Limb (tissue), 2 donors: ENCODE data around the gene LRRC32.

Experiments used
- DNase-seq, 2 donors: peaks; one replicate each; pipeline ENCODE4 v3.0.0-alpha.2; 2016; ENCODE audit errors: extremely low spot score in 2 of 2

LRRC32 gene

DNA sequence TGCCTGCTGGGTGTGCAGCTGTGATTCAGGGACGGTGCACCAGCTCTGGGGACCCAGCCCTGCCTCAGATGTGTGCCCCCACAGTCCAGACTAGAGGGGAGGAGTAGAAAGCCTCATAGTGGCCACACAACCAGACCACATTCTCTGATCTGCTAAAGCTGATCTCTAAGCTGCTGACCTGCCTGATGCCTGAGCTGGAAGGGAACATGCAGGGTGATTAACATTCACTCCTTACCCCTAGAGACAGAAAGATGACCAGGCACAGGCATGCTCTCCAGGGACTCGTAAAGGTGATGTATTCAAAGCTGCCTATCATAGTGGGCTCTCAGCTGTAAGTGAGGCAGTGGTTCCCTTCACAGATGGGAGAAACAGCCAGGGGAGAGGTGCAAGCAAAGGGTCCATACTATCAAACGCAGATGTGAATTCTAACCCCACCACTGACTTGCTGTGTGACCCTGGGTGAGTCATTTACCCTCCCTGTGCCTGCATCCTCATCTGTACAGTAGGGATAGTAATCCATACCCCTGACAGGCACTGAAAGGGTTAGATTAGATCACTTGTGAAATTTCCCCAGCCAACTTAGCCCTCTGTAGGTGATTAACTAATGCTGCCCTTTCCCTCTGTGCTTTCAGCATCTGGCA lies 29.0 kb upstream of the LRRC32 start:
- no peak for DNase-seq

DNA sequence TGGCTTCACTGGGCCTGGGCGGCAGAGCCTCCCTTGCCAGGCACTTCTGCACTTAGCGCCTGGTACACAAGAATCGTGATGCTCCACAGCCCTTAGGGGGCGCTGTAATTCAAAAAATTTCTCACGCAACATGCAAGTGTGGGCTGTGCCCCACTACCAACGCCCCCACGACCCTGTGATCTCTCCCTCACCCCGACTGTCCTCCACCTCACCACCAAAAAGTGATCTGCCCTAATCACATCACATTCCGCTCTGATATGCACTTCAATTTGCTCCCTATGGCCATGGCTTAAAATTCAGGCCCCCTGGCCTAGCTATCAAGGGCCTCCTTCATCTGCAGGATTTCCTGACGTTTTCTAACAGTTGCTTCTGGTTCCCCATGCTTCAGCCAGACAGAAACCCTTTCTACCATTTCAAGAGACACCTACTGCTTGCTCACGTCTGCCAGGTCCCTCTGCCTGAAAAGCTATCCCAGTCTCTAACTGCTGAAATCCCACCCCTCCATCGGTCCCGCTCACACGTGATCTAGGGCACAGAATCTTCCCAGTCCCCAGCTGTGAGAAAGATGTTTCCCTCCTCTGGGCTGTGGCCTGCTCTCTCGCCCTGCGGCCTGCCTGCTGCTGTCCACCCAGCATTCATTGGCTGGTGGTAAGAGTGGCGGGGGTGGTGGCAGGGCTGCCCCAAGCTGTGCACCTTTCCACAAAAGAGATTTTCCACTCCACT lies 27.9 kb upstream of the LRRC32 start:
- no peak for DNase-seq

DNA sequence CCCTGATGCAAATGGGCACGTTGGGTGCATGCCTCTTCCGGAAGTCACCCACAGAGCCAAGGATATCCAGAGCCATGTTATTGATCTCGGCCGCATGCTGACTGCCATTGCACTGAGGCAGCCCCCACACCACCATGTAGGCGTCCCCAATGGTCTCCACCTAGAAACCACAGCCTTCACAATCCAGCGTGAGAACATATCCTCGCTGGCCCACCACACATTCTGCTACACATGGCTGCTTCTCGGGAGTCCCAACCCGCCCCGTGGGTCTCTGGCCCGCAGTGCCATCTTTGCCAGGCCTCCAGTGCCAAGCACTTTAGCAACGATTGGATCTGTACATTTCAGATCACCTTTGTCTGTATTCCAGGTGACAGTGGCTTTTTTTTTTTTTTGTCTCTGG lies 26.2 kb upstream of the LRRC32 start:
- no peak for DNase-seq

DNA sequence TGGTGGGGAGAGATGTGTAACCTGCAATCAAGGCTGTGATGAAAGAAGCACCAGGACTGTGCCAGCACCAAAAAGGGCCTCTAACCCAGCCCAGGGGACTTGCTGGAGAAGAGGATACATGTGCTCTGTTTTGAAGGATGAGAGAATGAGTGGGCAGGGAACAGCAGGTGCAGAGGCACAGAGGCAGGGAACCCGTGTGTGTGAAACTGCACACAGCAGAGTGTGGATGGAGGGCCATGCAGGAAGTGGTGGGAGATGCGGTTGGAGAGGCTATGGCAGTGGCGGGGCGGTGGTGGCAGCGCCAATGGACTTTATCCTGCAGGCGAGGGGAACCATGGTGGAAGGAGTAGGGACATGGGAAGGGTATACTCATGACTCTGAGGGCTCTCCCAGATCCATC lies 25.2 kb upstream of the LRRC32 start:
- DNase-seq = no peak

DNA sequence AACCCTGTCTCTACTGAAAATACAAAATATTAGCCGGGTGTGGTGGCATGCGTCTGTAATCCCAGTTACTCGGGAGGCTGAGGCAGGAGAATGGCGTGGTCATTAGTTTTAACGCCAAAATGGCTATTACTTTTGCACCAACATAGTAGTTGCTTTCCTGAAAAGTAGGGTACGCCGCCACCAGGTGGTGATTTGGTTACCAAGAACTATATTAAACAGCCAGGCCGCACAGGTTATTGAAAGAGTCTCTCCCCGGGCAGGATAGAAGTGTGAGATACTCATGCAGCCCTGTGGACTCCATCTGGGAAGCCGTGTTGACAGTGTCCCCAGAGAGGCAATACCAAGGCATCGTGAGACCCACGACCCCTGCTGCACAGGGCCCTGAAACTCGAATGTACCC lies 24.6 kb upstream of the LRRC32 start:
- DNase-seq = no peak

DNA sequence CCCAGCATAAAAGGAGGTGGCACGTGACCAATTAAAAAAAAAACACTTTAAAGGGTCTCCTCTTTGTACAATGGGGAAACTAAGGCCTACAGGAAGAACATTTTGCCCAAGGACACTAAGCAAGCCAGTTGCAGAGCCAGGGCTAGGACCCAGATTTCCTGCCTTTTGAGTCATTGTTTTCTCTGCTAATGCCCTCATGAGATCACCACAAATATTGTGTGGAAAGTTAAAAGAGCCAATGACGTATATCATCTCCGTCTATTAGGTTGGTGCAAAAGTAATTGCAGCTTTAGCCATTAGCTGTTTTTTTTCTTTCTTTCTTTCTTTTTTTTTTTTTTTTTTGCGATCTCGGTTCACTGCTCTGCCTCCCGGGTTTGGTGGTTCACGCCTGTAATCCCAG lies 24.1 kb upstream of the LRRC32 start:
- no peak for DNase-seq

DNA sequence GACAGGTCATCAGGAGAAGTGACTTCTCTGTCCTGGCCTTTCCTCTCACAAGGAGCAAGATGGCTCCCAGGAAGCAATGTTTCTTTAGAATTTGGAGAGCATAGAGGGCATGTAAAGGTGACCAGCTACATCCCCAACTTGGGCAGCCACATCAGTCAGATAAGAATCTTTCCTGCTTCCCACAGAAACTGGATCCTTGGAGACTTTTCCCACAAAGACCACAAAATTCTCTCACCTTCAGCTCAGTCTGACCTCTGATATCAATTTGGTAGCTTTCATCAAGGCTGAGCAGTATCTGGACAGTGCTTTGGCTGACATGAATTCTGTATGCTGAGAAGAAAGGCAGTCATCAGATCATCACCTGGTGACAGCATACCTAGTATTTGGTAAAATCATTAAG lies 23.3 kb upstream of the LRRC32 start:
- no peak for DNase-seq

DNA sequence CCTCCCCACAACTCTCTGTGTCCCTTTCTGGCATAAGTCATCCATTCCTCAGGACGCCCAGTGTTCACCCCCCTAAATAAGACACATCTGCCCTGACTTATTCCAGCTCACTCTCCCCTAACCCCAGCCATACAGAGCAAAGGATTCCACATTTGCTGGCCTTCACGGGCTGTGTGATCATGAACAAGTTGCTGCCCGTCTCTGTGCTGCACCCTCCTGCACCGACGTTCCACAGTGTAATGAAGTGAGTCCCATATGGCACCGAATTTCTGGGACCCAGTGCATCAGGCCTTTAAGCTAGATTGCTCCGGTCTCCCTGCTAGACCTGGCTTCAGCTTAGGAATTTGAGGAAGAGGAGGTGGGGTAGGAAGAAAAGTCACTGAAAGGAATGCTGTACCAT lies 22.4 kb upstream of the LRRC32 start:
- DNase-seq = no peak

DNA sequence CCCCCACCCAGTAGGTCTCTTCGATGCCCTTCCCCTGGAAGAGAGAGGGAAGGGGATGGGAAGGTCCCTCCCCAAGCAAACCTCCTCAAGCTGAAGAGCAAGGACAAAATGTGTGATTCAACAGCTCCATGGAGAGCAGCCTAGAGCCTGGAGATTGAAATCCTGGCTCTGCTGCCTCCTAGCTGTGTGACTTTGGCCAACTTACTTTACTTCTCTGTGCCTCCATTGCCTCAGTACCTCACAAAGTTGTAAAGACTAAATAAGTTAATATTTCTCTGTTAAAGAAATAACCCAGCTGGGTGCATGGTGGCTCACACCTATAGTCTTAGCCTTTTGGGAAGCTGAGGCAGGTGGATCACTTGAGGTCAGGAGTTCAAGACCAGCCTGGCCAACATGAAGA lies 21.1 kb upstream of the LRRC32 start:
- DNase-seq = no peak

DNA sequence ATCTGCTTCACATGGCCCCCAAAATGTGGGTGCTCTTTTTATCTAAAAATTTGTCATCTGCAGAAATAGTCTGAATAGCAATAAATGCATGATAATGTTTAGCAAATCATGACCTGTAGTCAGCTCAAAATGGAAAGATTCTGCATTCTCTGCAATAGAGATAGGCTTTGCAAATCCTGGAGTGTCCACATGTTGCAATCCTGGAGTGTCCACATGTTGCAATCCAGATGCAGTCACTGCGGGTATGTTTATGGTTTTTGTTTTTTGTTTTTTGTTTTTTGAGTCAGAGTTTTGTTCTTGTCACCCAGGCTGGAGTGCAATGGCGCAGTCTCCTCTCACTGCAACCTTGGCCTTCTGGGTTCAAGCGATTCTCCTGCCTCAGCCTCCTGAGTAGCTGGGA lies 20.2 kb upstream of the LRRC32 start:
- no peak for DNase-seq

DNA sequence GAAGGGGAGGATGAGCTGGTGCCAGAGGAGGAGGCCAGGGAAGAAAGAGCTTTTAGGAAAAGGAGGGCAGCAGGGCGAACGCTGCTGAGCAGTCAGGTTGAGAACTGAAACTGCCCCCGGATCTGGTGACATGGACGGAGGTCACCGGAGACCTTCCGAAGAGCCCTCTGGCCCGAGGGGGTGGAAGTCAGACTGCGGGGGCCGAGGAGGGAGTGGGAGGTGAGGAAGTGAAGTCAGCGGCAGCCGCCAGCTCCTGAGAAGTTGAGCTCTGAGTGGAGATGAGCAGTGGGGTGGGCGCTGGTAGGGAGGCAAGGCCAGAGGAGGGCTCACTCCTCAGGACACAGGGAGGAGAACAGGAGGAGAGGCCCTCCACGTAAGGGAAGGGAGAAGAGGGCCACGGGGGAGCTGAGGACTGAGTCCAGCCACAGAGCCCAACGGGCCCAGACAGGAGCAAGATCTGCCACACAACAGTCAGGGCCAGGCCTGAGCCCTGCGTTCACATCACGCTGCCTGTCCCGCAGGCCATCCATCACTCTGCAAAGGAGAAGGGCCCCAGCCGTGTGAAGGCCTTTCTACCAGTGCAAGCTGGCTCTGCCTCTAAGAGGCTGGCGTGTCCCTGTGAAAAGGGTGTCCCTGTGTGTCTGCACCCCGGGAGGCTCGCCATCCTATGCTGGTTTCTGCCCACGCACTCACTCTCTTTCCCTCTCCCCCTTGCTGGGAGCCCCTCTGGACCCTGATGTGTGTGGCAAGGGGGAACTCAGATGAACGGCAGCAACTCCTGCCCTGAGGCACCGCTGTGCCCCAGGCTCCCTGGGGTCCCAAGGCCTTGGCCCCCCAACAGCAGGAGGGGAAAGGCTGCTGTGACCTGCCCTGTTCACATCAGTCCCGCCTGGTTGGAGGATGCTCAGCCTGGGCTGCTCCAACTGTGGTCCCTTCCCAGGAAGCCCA lies 19.0 kb upstream of the LRRC32 start:
- no peak for DNase-seq

DNA sequence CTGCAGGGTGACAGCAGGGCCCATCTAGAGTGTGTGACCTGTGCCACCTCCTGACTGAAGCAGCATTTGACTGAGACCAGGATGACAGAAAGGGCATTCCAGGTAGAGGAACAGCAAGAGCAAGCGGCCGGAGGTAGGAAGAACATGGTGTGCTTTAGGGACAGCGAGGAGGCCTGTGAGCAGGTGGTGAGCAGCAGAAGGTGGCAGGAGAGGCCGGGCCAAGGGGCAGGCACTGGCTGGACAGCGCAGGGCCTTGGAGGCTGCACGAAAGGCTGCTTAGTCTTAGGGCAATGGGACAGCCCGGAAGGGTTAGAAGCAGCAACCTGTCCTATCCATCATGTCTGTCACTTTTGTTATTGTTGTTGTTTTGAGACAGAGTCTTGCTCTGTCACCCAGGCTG lies 17.6 kb upstream of the LRRC32 start:
- no peak for DNase-seq

DNA sequence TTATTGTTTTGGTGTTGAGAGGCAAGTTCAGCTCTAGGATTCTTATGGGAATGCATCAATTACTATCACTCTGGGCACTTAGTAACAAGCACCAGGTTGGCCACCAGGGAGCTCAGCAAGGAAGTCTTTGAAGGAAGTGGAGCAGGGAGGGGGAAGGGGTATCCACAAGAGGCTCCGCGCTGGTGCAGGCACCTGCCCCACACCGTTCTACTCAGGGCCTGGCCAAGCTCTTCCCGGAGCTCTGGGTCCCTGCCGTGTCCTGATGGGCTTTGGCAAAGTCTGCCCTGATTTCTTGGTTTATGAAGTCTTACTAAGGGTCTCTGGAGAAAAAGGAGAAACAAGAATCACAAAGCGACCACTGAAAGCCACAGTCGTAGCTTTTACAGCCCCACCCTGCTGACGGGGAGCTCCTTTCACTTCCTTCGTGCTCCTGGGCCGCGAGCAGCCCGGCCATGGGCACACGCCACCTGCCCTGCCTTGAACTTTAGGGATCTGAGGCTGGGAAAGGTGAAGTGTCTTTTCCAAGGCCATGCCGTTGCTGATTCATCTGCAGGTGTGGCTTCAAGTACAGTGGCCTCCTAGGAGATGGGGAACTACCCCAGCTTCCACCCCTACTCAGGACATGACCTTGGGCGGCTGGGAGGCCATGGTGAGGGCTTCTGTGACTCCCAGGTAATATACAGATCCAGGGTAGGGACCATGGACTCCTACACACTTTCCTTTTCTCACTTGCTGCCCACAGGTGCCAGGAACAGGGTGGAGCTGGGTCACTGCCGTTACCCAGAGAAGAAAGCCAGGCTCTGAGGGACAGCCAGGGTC lies 15.9 kb upstream of the LRRC32 start:
- no peak for DNase-seq

DNA sequence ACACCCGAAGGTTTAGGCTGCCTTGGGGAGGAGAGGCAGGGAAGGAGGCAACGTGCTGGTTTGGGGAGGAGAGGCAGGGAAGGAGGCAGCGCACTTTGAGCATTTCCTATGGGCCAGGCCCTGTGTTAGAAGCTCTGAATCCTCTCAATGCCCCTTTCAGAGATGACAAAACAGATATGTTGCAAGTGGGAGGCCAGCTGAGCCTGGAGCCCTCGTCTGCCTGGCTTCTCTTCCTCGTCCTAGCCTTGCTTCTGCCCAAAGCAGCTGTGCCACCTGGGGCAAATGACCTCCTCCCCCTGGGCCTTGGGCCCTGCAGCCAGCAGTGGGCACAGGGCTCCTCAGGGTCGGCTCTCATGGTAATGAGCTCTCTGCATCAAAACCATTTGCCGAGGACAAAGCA lies 15.3 kb upstream of the LRRC32 start:
- DNase-seq = no peak

DNA sequence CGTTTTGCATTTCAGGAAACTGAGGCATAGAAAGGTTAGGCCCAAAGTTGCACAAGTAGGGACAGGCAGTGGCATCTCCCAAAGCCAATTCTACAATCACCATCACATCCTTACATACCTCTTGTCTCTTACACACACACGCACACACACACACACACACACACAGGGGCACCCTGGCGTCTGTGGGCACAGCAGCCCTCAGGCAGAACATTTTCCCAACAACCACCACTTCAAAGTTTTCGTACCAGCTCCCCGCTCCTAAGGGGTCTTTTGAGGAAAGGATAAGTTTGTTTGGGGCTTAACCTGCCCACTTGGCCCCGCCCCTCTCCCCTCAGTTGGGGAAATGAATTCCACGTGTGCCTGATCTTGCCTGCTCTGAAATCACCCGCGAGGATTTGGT lies 14.7 kb upstream of the LRRC32 start:
- DNase-seq = no peak

DNA sequence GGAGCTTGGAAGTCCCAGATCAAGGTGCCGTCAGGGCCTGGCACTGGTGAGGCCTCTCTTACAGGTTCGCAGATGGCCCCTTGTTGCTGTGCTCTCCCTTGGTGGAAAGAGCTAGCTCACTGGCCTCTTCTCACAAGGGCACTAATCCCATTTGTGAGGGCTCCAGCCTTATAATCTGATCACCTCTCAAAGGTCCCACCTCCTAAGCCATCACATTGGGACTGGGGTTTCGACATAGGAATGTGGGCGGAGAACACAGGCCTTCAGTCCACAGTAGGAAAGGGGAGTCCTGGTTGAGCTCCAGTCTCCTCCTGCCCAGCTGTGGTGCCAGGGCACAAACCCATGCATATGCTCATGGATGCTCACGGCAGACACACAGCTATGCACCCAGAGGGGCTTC lies 14.0 kb upstream of the LRRC32 start:
- no peak for DNase-seq

DNA sequence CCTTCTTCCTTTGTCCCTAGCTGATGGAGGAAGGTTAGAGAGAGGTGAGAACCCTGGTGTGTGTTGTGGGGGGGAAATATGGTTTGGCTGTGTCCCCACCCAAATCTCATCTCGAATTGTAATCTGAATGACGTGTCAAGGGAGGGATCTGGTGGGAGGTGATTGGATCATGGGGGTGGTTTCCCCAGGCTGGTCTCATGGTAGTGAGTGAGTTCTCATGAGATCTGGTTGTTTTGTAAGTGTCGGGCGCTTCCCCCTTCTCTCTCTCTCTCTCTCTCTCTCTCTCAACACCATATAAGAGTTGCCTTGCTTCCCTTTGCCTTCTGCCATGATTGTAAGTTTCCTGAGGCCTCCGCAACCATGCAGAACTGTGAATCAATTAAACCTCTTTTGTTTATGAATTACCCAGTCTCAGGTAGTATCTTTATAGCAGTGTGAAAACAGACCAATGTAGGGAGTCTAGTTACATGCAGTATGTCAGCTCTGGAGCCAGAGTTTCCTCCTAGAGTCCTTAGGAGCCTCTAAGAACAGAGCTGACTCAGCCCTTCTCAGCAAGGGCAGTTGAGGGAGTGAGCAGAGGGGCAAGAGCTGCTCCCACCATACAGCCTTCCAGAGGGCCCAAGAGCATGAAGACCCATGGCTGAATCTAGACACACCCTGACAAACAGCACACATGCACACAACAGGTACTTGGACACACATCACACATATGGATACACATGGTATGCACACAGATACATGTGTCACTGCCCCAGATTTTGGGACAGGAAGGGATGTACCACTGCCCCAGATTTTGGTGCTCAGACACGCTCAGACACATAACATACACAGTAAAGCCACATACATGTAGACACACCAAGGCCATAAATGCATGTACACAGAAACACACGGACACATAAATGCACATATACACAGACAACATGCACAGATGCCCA lies 12.9 kb upstream of the LRRC32 start:
- DNase-seq = no peak

DNA sequence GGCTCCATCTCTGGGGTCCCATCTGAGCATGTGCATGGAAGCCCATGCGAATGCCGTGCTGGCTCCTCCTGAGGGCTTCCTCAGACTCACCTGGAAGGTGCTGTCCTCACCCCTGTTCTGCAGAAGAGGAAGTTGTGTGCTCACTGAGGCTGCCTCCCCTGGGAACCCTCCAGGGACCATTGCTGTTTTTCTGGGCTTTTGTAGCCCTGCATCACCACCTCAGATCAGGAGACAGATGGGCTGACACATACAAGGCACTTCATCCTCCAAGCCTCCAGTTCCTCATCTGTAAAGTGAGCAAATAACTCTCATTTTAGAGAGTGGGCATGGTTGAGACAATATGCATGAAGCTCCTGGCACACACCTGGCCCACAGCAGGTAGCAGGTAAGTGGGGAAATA lies 12.1 kb upstream of the LRRC32 start:
- no peak for DNase-seq

DNA sequence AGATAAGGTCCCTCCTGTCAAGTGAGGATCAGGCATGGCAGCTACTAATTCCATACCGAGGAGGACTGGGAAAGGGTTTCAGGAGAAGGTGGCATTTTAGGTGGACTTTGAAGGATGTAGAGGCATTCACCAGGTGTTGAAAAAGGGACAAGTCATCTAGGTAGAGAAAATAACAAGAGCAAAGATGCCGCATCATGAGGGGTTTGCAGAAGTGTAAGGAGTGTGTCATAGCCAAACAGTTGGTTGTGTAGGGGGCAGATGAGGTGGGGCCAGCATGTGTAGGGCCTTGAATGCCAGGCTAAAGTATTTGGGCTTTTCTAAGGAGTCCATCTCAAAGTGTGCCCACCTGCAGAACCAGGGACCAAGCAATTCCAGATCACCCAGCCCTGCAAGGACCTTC lies 11.6 kb upstream of the LRRC32 start:
- no peak for DNase-seq
